Measurements from ENCODE around the gene NOSTRIN. TPM values are rescaled to one million over a fixed set of nuclear protein-coding genes. Genes with fewer than 3 reads are reported as not detected.

Gene NOSTRIN
- total and polyA plus RNA-seq, 2 of the 8 experiments (the other 6 are each of a cell fraction or from before 2014, with no cell fraction given): not detected

DNA sequence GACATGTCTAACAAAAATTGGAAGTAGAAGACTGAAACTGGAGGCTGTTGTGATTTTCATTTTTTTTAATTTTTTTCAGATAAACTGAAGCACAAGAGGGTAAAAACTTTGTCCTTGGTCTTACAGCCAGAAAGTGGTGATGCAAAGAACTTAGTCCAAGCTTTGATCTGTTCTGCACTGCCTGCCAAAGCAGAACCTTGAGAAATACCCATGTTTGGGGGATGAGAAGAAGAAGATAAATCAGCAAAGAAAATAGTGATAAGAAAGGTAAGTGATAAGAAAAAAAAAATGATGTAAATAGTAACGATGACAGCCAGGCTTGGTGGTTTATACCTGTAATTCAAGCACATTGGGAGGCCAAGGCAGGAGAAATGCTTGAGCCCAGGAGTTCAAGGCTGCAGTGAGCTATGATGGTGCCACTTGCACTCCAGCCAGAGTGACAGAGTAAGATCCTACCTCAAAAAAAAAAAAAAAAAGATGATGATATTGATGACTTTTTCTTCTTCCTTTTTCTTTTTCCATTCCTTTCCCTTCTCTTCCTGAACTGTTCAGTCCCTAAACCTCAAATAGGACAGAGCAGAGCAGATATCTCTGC is 14.6 kb upstream of the NOSTRIN start (continued):
- TF ChIP-seq, protein P1, sequence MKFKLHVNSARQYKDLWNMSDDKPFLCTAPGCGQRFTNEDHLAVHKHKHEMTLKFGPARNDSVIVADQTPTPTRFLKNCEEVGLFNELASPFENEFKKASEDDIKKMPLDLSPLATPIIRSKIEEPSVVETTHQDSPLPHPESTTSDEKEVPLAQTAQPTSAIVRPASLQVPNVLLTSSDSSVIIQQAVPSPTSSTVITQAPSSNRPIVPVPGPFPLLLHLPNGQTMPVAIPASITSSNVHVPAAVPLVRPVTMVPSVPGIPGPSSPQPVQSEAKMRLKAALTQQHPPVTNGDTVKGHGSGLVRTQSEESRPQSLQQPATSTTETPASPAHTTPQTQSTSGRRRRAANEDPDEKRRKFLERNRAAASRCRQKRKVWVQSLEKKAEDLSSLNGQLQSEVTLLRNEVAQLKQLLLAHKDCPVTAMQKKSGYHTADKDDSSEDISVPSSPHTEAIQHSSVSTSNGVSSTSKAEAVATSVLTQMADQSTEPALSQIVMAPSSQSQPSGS (IDR thresholded peaks at IDR 0.05; ENCODE audit: low read length): no peak
- no peak for TF ChIP-seq RNF2 (IDR thresholded peaks at IDR 0.05; ENCODE audit: borderline replicate concordance, low read depth, low read length, missing control alignments, poor library complexity, severe bottlenecking)
- no peak for TF ChIP-seq SIRT6 (IDR thresholded peaks at IDR 0.05; ENCODE audit: low read length)
- no peak for TF ChIP-seq SIX5 (IDR thresholded peaks at IDR 0.05; ENCODE audit: low read depth, low read length)
- TF ChIP-seq, protein P2, sequence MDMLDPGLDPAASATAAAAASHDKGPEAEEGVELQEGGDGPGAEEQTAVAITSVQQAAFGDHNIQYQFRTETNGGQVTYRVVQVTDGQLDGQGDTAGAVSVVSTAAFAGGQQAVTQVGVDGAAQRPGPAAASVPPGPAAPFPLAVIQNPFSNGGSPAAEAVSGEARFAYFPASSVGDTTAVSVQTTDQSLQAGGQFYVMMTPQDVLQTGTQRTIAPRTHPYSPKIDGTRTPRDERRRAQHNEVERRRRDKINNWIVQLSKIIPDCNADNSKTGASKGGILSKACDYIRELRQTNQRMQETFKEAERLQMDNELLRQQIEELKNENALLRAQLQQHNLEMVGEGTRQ (IDR thresholded peaks at IDR 0.05; ENCODE audit: low read length): no peak
- TF ChIP-seq HDAC2 (IDR thresholded peaks at IDR 0.05; ENCODE audit: borderline replicate concordance in 1 of 2, low read depth in 2 of 2, low read length in 2 of 2): no peak

Measured in H1 (cell line).